Measurements from ENCODE around the gene RGPD8. TPM values are rescaled to one million over a fixed set of nuclear protein-coding genes. Genes with fewer than 3 reads are reported as not detected.
A peak's percentile ranks its signal among the peaks of the same experiment; 100 is the strongest.

Gene RGPD8
- total and polyA plus RNA-seq, 2 of the 13 experiments (the other 11 are each of a cell fraction or from before 2014, with no cell fraction given) = 2.3 to 12.8 TPM

DNA sequence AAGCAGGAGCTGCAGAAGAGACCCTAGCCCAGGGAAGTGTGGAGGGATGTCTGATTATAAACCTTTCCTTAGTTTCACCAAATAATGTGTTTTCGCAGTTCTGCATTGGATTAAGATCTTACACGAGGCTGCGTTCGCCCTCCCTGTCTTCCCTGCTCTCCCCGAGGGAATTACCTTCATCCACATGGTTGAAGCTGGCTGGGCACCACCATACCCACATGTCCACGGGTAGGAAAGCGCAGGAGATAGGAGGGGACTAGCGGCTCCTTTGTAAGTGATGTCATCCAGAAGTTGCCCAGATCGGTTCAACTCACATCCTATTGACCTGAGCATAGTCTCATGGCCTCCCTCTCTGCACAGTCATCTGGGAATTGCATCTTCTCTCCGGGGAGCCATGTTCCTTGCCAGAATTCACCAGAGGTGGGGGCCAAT, 49.6 kb upstream of the RGPD8 start (continued):
- TF ChIP-seq ZNF572 (CRISPR knock-in tag; IDR thresholded peaks at IDR 0.05) (no peak), HES4 (CRISPR knock-in tag; IDR thresholded peaks at IDR 0.05; ENCODE audit: borderline replicate concordance) (no peak), ZNF12 (CRISPR knock-in tag; IDR thresholded peaks at IDR 0.05) (0 out of 2 replicates have a peak, but pooled peaks have one; percentile 26), SPEN (CRISPR knock-in tag; IDR thresholded peaks at IDR 0.05; ENCODE audit: low read depth) (peak; percentile 51; the same call in 1 of the 2 replicates), EEA1 (CRISPR knock-in tag; IDR thresholded peaks at IDR 0.05; ENCODE audit: borderline replicate concordance) (no peak), FOXM1 (CRISPR knock-in tag; IDR thresholded peaks at IDR 0.05) (no peak), ZMAT3 (CRISPR knock-in tag; conservative IDR thresholded peaks at IDR 0.05) (no peak), U2AF2 (IDR thresholded peaks at IDR 0.05; ENCODE audit: low read depth, low read length) (no peak), JDP2 (CRISPR knock-in tag; IDR thresholded peaks at IDR 0.05; ENCODE audit: borderline replicate concordance) (no peak), SYNCRIP (IDR thresholded peaks at IDR 0.05; ENCODE audit: insufficient read depth, low read depth, low read length) (no peak), MAFF (IDR thresholded peaks at IDR 0.05; ENCODE audit: low read depth, low read length) (no peak), NCOR1 (IDR thresholded peaks at IDR 0.05; ENCODE audit: borderline replicate concordance, low read length) (no peak), ZNF644 (CRISPR knock-in tag; IDR thresholded peaks at IDR 0.05; ENCODE audit: low read depth) (peak; percentile 76), ZNF337 (CRISPR knock-in tag; IDR thresholded peaks at IDR 0.05; ENCODE audit: borderline replicate concordance, low read depth) (no peak), ASH2L (IDR thresholded peaks at IDR 0.05; ENCODE audit: insufficient read length, low read depth, low read length) (peak; percentile 49), ZNF468 (CRISPR knock-in tag; IDR thresholded peaks at IDR 0.05) (no peak), ZNF713 (CRISPR knock-in tag; IDR thresholded peaks at IDR 0.05) (no peak), ZFP36L2 (CRISPR knock-in tag; IDR thresholded peaks at IDR 0.05) (no peak), MED8 (CRISPR knock-in tag; IDR thresholded peaks at IDR 0.05; ENCODE audit: insufficient replicate concordance) (no peak)
- TF ChIP-seq, protein P1, sequence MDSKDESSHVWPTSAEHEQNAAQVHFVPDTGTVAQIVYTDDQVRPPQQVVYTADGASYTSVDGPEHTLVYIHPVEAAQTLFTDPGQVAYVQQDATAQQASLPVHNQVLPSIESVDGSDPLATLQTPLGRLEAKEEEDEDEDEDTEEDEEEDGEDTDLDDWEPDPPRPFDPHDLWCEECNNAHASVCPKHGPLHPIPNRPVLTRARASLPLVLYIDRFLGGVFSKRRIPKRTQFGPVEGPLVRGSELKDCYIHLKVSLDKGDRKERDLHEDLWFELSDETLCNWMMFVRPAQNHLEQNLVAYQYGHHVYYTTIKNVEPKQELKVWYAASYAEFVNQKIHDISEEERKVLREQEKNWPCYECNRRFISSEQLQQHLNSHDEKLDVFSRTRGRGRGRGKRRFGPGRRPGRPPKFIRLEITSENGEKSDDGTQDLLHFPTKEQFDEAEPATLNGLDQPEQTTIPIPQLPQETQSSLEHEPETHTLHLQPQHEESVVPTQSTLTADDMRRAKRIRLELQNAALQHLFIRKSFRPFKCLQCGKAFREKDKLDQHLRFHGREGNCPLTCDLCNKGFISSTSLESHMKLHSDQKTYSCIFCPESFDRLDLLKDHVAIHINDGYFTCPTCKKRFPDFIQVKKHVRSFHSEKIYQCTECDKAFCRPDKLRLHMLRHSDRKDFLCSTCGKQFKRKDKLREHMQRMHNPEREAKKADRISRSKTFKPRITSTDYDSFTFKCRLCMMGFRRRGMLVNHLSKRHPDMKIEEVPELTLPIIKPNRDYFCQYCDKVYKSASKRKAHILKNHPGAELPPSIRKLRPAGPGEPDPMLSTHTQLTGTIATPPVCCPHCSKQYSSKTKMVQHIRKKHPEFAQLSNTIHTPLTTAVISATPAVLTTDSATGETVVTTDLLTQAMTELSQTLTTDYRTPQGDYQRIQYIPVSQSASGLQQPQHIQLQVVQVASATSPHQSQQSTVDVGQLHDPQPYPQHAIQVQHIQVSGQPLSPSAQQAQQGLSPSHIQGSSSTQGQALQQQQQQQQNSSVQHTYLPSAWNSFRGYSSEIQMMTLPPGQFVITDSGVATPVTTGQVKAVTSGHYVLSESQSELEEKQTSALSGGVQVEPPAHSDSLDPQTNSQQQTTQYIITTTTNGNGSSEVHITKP (CRISPR knock-in tag; IDR thresholded peaks at IDR 0.05; ENCODE audit: low read depth) = peak; percentile 31; the same call in 1 of the 2 replicates
- TF ChIP-seq, protein P2, sequence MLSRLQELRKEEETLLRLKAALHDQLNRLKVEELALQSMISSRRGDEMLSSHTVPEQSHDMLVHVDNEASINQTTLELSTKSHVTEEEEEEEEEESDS (CRISPR knock-in tag; IDR thresholded peaks at IDR 0.05; ENCODE audit: borderline replicate concordance) = no peak; the same call in 1 of the 2 replicates
- TF ChIP-seq, protein P3, sequence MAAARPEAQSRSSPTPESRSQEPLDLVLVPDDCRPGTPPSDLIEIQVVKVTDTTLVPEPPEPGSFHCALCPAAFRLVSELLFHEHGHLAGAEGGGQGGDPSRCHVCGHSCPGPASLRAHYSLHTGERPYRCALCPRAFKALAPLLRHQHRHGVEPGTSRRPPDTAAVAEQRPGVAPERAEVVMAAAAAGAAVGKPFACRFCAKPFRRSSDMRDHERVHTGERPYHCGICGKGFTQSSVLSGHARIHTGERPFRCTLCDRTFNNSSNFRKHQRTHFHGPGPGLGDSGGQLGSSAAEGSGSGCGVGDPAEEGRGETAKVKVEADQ (CRISPR knock-in tag; IDR thresholded peaks at IDR 0.05; ENCODE audit: borderline replicate concordance) = no peak
- TF ChIP-seq, protein P4, sequence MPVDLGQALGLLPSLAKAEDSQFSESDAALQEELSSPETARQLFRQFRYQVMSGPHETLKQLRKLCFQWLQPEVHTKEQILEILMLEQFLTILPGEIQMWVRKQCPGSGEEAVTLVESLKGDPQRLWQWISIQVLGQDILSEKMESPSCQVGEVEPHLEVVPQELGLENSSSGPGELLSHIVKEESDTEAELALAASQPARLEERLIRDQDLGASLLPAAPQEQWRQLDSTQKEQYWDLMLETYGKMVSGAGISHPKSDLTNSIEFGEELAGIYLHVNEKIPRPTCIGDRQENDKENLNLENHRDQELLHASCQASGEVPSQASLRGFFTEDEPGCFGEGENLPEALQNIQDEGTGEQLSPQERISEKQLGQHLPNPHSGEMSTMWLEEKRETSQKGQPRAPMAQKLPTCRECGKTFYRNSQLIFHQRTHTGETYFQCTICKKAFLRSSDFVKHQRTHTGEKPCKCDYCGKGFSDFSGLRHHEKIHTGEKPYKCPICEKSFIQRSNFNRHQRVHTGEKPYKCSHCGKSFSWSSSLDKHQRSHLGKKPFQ (CRISPR knock-in tag; IDR thresholded peaks at IDR 0.05; ENCODE audit: insufficient replicate concordance) = no peak
- TF ChIP-seq, protein P5, sequence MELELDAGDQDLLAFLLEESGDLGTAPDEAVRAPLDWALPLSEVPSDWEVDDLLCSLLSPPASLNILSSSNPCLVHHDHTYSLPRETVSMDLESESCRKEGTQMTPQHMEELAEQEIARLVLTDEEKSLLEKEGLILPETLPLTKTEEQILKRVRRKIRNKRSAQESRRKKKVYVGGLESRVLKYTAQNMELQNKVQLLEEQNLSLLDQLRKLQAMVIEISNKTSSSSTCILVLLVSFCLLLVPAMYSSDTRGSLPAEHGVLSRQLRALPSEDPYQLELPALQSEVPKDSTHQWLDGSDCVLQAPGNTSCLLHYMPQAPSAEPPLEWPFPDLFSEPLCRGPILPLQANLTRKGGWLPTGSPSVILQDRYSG (CRISPR knock-in tag; IDR thresholded peaks at IDR 0.05) = no peak

Measured in HepG2 (cell line).